Mucosa of rectum (tissue), 2 donors: Measurements from ENCODE around the gene DIAPH2.

Experiments
- H3K27ac ChIP-seq, 2 donors: one replicate each; pipeline ENCODE4 v1.7.0; 2013; ENCODE audit warnings: inconsistent platforms in 2 of 2, low read depth in 2 of 2, low read length in 2 of 2
- H3K27me3 ChIP-seq, 2 donors: one replicate each; pipeline ENCODE4 v1.7.0; 2013; ENCODE audit warnings: low read length in 2 of 2; ENCODE audit not compliant: control insufficient read depth in 2 of 2, insufficient read depth in 2 of 2
- H3K36me3 ChIP-seq, 2 donors: one replicate each; pipeline ENCODE4 v1.7.0; 2013; ENCODE audit warnings: low read length in 2 of 2; ENCODE audit not compliant: control insufficient read depth in 2 of 2, insufficient read depth in 2 of 2
- H3K4me1 ChIP-seq, 2 donors: one replicate each; pipeline ENCODE4 v1.7.0; 2013; ENCODE audit warnings: low read length in 2 of 2, mild to moderate bottlenecking in 1 of 2; ENCODE audit not compliant: control insufficient read depth in 2 of 2, insufficient read depth in 2 of 2
- H3K4me3 ChIP-seq, 2 donors: one replicate each; pipeline ENCODE4 v1.7.0; 2013; ENCODE audit warnings: low read length in 2 of 2
- H3K9ac ChIP-seq, 2 donors: one replicate each; pipeline ENCODE4 v1.7.0; 2013; ENCODE audit warnings: low read length in 2 of 2, low read depth in 1 of 2, mild to moderate bottlenecking in 1 of 2
- H3K9me3 ChIP-seq, 2 donors: one replicate each; pipeline ENCODE4 v1.7.0; 2013; ENCODE audit warnings: low read length in 2 of 2; ENCODE audit not compliant: control insufficient read depth in 2 of 2
- donor health status: healthy.
- donor health status: Normal muscosa, but diverticular disease.

Gene DIAPH2

DNA sequence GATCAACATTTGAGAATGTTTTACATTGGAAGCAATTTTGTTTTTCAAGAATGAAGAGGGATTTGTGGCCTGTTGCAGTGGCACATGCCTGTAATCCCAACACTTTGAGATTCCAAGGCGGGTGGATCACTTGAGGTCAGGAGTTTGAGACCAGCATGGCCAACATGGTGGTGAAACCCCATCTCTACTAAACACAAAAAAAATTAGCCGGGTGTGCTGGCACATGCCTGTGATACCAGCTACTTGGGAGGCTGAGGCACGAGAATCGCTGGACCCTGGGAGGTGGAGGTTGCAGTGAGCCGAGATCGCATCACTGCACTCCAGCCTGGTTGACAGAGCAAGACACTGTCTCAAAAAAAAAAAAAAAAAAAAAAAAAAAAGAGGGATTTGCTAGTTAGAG is 326.9 kb downstream of the DIAPH2 start:
- Histone ChIP-seq H3K9me3 (no peaks in the 10 kb centered on the region), H3K36me3 (peaks cover 0 to 2% of the 10 kb centered on the region in 2 donors), H3K4me3 (no peak overlapping the region), H3K27me3 (peaks cover 0 to 4% of the 10 kb centered on the region in 2 donors), H3K9ac (no peak overlapping the region), H3K27ac (no peak overlapping the region), H3K4me1 (no peaks in the 10 kb centered on the region)

DNA sequence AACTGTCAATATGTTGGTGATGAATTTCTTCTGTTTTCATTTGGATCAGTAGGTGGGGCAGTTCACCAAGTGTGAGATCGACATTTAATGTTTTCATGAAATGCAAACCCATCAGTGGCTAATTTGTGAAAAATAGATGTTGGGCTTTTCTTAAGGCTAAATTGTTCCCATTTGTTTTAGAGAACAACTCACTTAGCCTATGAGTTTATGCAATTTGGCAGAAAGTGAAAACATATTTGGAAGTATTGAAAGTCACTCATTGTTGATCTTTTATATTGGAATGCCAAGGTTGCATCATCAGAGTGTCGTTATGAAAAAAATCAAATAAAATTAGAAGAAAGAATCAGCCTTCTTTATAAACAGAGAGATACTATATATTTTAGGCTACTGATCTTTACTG is 331.5 kb downstream of the DIAPH2 start:
- Histone ChIP-seq H3K27ac (no peak overlapping the region), H3K36me3 (no peaks in the 10 kb centered on the region), H3K4me1 (no peaks in the 10 kb centered on the region), H3K4me3 (no peak overlapping the region), H3K9me3 (no peaks in the 10 kb centered on the region), H3K27me3 (no peaks in the 10 kb centered on the region), H3K9ac (no peak overlapping the region)

GRCh38 chrX:97021680-97022079 is 337.0 kb downstream of the DIAPH2 start:
- Histone ChIP-seq H3K36me3 (no peaks in the 10 kb centered on the region), H3K27ac (no peak overlapping the region), H3K4me3 (no peak overlapping the region), H3K27me3 (no peaks in the 10 kb centered on the region), H3K9ac (no peak overlapping the region), H3K4me1 (no peaks in the 10 kb centered on the region), H3K9me3 (no peaks in the 10 kb centered on the region)

GRCh38 chrX:97026406-97026805 is 341.8 kb downstream of the DIAPH2 start:
- H3K4me1 ChIP-seq = no peaks in the 10 kb centered on the region
- H3K9ac ChIP-seq = no peak overlapping the region
- H3K27ac ChIP-seq = no peak overlapping the region
- H3K36me3 ChIP-seq = no peaks in the 10 kb centered on the region
- H3K4me3 ChIP-seq = no peak overlapping the region
- H3K27me3 ChIP-seq = no peaks in the 10 kb centered on the region
- no peaks in the 10 kb centered on the region for H3K9me3 ChIP-seq

DNA sequence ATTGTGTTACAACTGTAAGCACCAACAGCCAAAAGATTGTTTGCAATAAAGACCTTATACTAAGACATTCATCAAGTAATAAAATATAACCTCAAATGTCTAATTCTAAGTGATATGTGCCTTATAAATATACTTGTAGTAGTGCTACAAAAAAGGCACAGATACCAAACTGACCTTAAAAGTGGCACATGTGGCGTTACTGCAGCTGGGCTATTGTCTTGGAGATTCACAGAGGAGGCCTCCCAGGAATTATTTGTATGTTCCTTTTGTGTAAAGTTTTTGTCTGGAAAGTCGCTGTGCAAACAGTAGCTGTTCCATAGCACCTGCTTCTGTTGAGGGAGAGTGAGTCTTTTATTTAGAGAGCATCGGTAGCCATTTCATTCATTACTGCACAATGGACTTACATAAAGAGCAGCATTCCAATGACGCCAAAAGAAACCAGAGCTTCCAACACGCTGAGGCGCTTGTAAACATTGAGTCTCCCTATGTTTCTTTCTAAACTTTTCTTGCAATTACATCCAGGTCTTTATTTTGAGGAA is 342.8 kb downstream of the DIAPH2 start:
- H3K9me3 ChIP-seq = no peaks in the 10 kb centered on the region
- H3K9ac ChIP-seq = no peak overlapping the region
- no peaks in the 10 kb centered on the region for H3K36me3 ChIP-seq
- H3K4me3 ChIP-seq = no peak overlapping the region
- H3K27me3 ChIP-seq = no peaks in the 10 kb centered on the region
- H3K4me1 ChIP-seq = no peaks in the 10 kb centered on the region
- H3K27ac ChIP-seq = no peak overlapping the region

DNA sequence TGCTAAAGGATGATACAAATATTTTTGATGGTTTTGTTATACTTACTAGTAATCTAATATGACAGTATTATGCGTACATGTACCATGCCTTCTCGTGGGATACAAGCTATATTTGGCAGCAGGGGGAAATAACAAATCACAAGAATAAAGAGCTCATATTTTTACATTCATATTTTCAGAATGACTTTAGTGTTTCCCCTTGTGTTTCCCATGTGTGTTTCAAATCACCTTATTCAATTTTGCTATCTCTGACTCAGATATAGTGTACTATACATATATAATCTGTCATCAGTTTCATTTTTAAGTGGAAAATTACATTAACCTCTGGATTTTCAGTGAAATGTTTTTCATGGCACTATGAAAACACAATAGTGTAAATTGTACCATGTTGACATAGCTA is 345.8 kb downstream of the DIAPH2 start:
- H3K9ac ChIP-seq = no peak overlapping the region
- H3K9me3 ChIP-seq = no peaks in the 10 kb centered on the region
- no peaks in the 10 kb centered on the region for H3K4me1 ChIP-seq
- no peaks in the 10 kb centered on the region for H3K36me3 ChIP-seq
- H3K4me3 ChIP-seq = no peak overlapping the region
- no peak overlapping the region for H3K27ac ChIP-seq
- H3K27me3 ChIP-seq = no peaks in the 10 kb centered on the region

GRCh38 chrX:97030947-97031346 is 346.3 kb downstream of the DIAPH2 start:
- Histone ChIP-seq H3K4me3 (no peak overlapping the region), H3K27me3 (no peaks in the 10 kb centered on the region), H3K9me3 (no peaks in the 10 kb centered on the region), H3K36me3 (no peaks in the 10 kb centered on the region), H3K4me1 (no peaks in the 10 kb centered on the region), H3K9ac (no peak overlapping the region), H3K27ac (no peak overlapping the region)

- Histone ChIP-seq H3K27me3 (no peaks in the 10 kb centered on the region), H3K27ac (no peak overlapping the region), H3K36me3 (no peaks in the 10 kb centered on the region), H3K4me1 (no peaks in the 10 kb centered on the region), H3K9me3 (no peaks in the 10 kb centered on the region), H3K4me3 (no peak overlapping the region), H3K9ac (no peak overlapping the region)
Observed at GRCh38 chrX:97039363-97040029, 354.9 kb downstream of the DIAPH2 start.

GRCh38 chrX:97045470-97045869 is 360.8 kb downstream of the DIAPH2 start:
- no peak overlapping the region for H3K27ac ChIP-seq
- no peak overlapping the region for H3K9ac ChIP-seq
- H3K9me3 ChIP-seq = no peaks in the 10 kb centered on the region
- no peaks in the 10 kb centered on the region for H3K36me3 ChIP-seq
- no peaks in the 10 kb centered on the region for H3K4me1 ChIP-seq
- no peaks in the 10 kb centered on the region for H3K27me3 ChIP-seq
- H3K4me3 ChIP-seq = no peak overlapping the region

GRCh38 chrX:97046867-97047266 is 362.2 kb downstream of the DIAPH2 start:
- no peak overlapping the region for H3K4me3 ChIP-seq
- no peaks in the 10 kb centered on the region for H3K4me1 ChIP-seq
- H3K9me3 ChIP-seq = no peaks in the 10 kb centered on the region
- no peaks in the 10 kb centered on the region for H3K27me3 ChIP-seq
- no peaks in the 10 kb centered on the region for H3K36me3 ChIP-seq
- H3K9ac ChIP-seq = no peak overlapping the region
- H3K27ac ChIP-seq = no peak overlapping the region
